H9 (cell line): ENCODE data around the gene KRT222. TPM values are rescaled to one million over a fixed set of nuclear protein-coding genes. Genes with fewer than 3 reads are reported as not detected.

Experiments
- DNase-seq: peaks from one replicate; pipeline ENCODE4 v3.0.0-alpha.2; 2017
- H2AFZ ChIP-seq: one replicate; pipeline ENCODE4 v1.6.1; 2013; ENCODE audit warnings: mild to moderate bottlenecking, low read length, control low read depth, moderate library complexity
- H2AK5ac ChIP-seq: 2 replicates; pipeline ENCODE4 v1.6.1; 2013; ENCODE audit warnings: low read length, control low read depth, mixed read lengths; ENCODE audit not compliant: insufficient read length
- H2BK120ac ChIP-seq: one replicate; pipeline ENCODE4 v1.6.1; 2013; ENCODE audit warnings: low read depth, mild to moderate bottlenecking, low read length, control low read depth, inconsistent platforms; ENCODE audit not compliant: poor library complexity, severe bottlenecking
- H2BK12ac ChIP-seq: 2 replicates; pipeline ENCODE4 v1.6.1; 2013; ENCODE audit warnings: low read length, control low read depth, mixed read lengths, low read depth; ENCODE audit not compliant: insufficient read length
- H2BK15ac ChIP-seq: 2 replicates; pipeline ENCODE4 v1.6.1; 2013; ENCODE audit warnings: low read depth, low read length, control low read depth
- H2BK20ac ChIP-seq: one replicate; pipeline ENCODE4 v1.6.1; 2013; ENCODE audit warnings: low read depth, mild to moderate bottlenecking, low read length, control low read depth, inconsistent platforms; ENCODE audit not compliant: poor library complexity, severe bottlenecking
- H2BK5ac ChIP-seq: 2 replicates; pipeline ENCODE4 v1.6.1; 2013; ENCODE audit warnings: low read length, control low read depth, mixed read lengths; ENCODE audit not compliant: insufficient read length
- H3K14ac ChIP-seq: 2 replicates; pipeline ENCODE4 v1.6.1; 2013; ENCODE audit warnings: low read length, control low read depth; ENCODE audit not compliant: insufficient read depth
- H3K18ac ChIP-seq: 2 replicates; pipeline ENCODE4 v1.6.1; 2013; ENCODE audit warnings: low read depth, mild to moderate bottlenecking, mixed read lengths, low read length, control low read depth; ENCODE audit not compliant: insufficient read length
- H3K23ac ChIP-seq: 2 replicates; pipeline ENCODE4 v1.6.1; 2013; ENCODE audit warnings: low read length, control low read depth, mixed read lengths, low read depth; ENCODE audit not compliant: insufficient read length
- H3K23me2 ChIP-seq: 2 replicates; pipeline ENCODE4 v1.6.1; 2013; ENCODE audit warnings: low read depth, mild to moderate bottlenecking, mixed read lengths, low read length, control low read depth; ENCODE audit not compliant: insufficient read length, poor library complexity, severe bottlenecking
- H3K27ac ChIP-seq: 2 replicates; pipeline ENCODE4 v1.5.1; 2013; ENCODE audit warnings: low read length, control low read depth, mixed read lengths, low read depth; ENCODE audit not compliant: insufficient read length
- H3K27me3 ChIP-seq: 2 replicates; pipeline ENCODE4 v1.6.1; 2013; ENCODE audit warnings: low read length, control low read depth, inconsistent platforms; ENCODE audit not compliant: insufficient read depth
- H3K4ac ChIP-seq: 2 replicates; pipeline ENCODE4 v1.6.1; 2013; ENCODE audit warnings: low read depth, mild to moderate bottlenecking, control low read depth, inconsistent platforms, low read length, moderate library complexity
- H3K4me1 ChIP-seq: 2 replicates; pipeline ENCODE4 v1.6.1; 2013; ENCODE audit warnings: low read length, control low read depth, inconsistent platforms; ENCODE audit not compliant: insufficient read depth
- H3K4me2 ChIP-seq: 2 replicates; pipeline ENCODE4 v1.6.1; 2013; ENCODE audit warnings: low read length, control low read depth, mixed read lengths; ENCODE audit not compliant: insufficient read length, insufficient read depth
- H3K56ac ChIP-seq: 2 replicates; pipeline ENCODE4 v1.6.1; 2013; ENCODE audit warnings: low read depth, mild to moderate bottlenecking, mixed read lengths, low read length, control low read depth; ENCODE audit not compliant: insufficient read length
- H3K79me1 ChIP-seq: 2 replicates; pipeline ENCODE4 v1.6.1; 2013; ENCODE audit warnings: low read depth, mild to moderate bottlenecking, moderate library complexity, low read length, control low read depth, inconsistent platforms; ENCODE audit not compliant: insufficient read depth, poor library complexity, severe bottlenecking
- H3K79me2 ChIP-seq: 2 replicates; pipeline ENCODE4 v1.6.1; 2013; ENCODE audit warnings: low read length, control low read depth, inconsistent platforms; ENCODE audit not compliant: insufficient read depth
- H3K9ac ChIP-seq: 2 replicates; pipeline ENCODE4 v1.6.1; 2013; ENCODE audit warnings: low read length, control low read depth, mixed read lengths; ENCODE audit not compliant: insufficient read length; ENCODE audit errors: extremely low read depth
- H3K9me3 ChIP-seq: one replicate; pipeline ENCODE4 v1.6.1; 2013; ENCODE audit warnings: low read depth, low read length, inconsistent platforms; ENCODE audit not compliant: control insufficient read depth
- H3T11ph ChIP-seq: one replicate; pipeline ENCODE4 v1.6.1; 2013; ENCODE audit warnings: mild to moderate bottlenecking, low read length, control low read depth, inconsistent platforms
- H4K20me1 ChIP-seq: one replicate; pipeline ENCODE4 v1.6.1; 2013; ENCODE audit not compliant: control insufficient read depth, insufficient read length, insufficient read depth
- H4K5ac ChIP-seq: 2 replicates; pipeline ENCODE4 v1.6.1; 2013; ENCODE audit warnings: low read depth, mild to moderate bottlenecking, mixed read lengths, low read length, control low read depth; ENCODE audit not compliant: insufficient read length
- H4K8ac ChIP-seq: replicated peaks from 2 replicates; pipeline ENCODE4 v1.6.1; 2013; ENCODE audit warnings: low read length, control low read depth, mixed read lengths, low read depth; ENCODE audit not compliant: insufficient read length
- H4K91ac ChIP-seq: 2 replicates; pipeline ENCODE4 v1.6.1; 2013; ENCODE audit warnings: low read depth, mild to moderate bottlenecking, moderate library complexity, mixed read lengths, low read length, control low read depth; ENCODE audit not compliant: insufficient read length
- H3K27ac Mint-ChIP-seq, 3 experiments: 2 replicates in 2 of 3; 3 replicates in 1 of 3; pipeline ENCODE4 v1.8.0; 2020 to 2021; ENCODE audit warnings: mixed read lengths in 3 of 3, mild to moderate bottlenecking in 1 of 3, moderate library complexity in 1 of 3
- H3K27me3 Mint-ChIP-seq: 2 replicates; pipeline ENCODE4 v1.8.0; 2021; ENCODE audit warnings: low read depth, mild to moderate bottlenecking, moderate library complexity, mixed read lengths
- H3K36me3 Mint-ChIP-seq, 3 experiments: 2 replicates in 2 of 3; 3 replicates in 1 of 3; pipeline ENCODE4 v1.8.0; 2020 to 2021; ENCODE audit warnings: low read depth in 3 of 3, mixed read lengths in 3 of 3; ENCODE audit not compliant: insufficient read depth in 1 of 3
- H3K4me1 Mint-ChIP-seq, 2 experiments: 2 replicates each; pipeline ENCODE4 v1.8.0; 2020; ENCODE audit warnings: mixed read lengths in 2 of 2
- H3K4me3 Mint-ChIP-seq, 2 experiments: 2 replicates in 1 of 2; 3 replicates in 1 of 2; pipeline ENCODE4 v1.8.0; 2020 to 2021; ENCODE audit warnings: mild to moderate bottlenecking in 2 of 2, mixed read lengths in 2 of 2, moderate library complexity in 1 of 2
- H3K9me3 Mint-ChIP-seq, 2 experiments: 2 replicates in 1 of 2; 3 replicates in 1 of 2; pipeline ENCODE4 v1.8.0; 2020; ENCODE audit warnings: mild to moderate bottlenecking in 2 of 2, mixed read lengths in 2 of 2, moderate library complexity in 1 of 2
- WGBS: extraction: QIAGEN DNeasy Blood & Tissue Kit; methylation state at CpG from one replicate; pipeline ENCODE4 v1.1.7; 2013; ENCODE audit warnings: missing lambda C conversion rate, low lambda C conversion rate, mixed read lengths; ENCODE audit not compliant: insufficient read length; ENCODE audit errors: extremely low coverage; 5-methylcytosine and 5-hydroxymethylcytosine counted together
- total RNA-seq: library from RNA; stranded (reverse); gene quantifications from 2 replicates; pipeline ENCODE4 v1.2.1, GENCODE V29; 2021
- TF ChIP-seq, protein P1 (sequence below): fragments of 200-600 bp; sonication (generic); conservative IDR thresholded peaks from 3 replicates; pipeline ENCODE4 v1.8.0; 2021; ENCODE audit warnings: antibody characterized with exemption, mild to moderate bottlenecking

KRT222 gene
- total RNA-seq, 1 experiment from 2014 or later, result 0.13 TPM

DNA sequence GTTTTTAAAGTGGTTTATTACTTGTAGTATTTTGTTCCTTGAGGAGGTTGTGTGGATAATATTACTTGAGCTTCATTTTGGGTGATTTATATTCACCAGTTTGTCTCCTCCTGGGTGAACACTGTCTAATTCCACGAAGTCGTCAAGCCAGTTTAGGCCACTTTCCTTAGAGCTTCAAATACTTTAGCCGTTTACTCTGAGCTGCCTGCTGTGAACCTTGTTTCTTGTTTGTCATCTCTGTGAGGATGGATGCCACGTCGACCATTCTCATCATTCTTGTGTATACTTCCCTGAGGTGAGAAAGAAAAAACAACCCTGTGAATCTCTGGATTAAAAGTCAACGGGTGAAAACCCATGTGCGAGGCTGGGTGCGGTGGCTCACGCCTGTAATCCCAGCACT, 29.6 kb upstream of the KRT222 start:
- Histone ChIP-seq H3K4me1 (no peaks in the 10 kb centered on the region), H4K8ac (no peak overlapping the region), H3K4me2 (no peak overlapping the region), H3K23ac (no peak overlapping the region), H4K91ac (no peak overlapping the region), H3K27ac (no peak overlapping the region), H3K4ac (no peak overlapping the region), H2BK5ac (no peak overlapping the region), H3K56ac (no peak overlapping the region), H3K9me3 (no peaks in the 10 kb centered on the region), H3K18ac (no peak overlapping the region), H2BK15ac (no peak overlapping the region), H2AFZ (no peak overlapping the region), H3K79me2 (no peaks in the 10 kb centered on the region), H2BK120ac (no peak overlapping the region), H3T11ph (no peak overlapping the region), H3K23me2 (no peaks in the 10 kb centered on the region), H3K9ac (no peak overlapping the region), H3K14ac (no peak overlapping the region), H2BK12ac (no peak overlapping the region), H2AK5ac (no peak overlapping the region), H3K27me3 (no peaks in the 10 kb centered on the region), H3K79me1 (no peaks in the 10 kb centered on the region), H4K5ac (no peak overlapping the region), H2BK20ac (no peak overlapping the region), H4K20me1 (no peaks in the 10 kb centered on the region)
- Mint-ChIP-seq H3K36me3 (no peaks in the 10 kb centered on the region), H3K27me3 (0 out of 2 replicates have a peak, but pooled peaks cover 4% of the 10 kb centered on the region), H3K27ac (no peak overlapping the region), H3K4me1 (peaks cover 4 to 9% of the 10 kb centered on the region in 2 experiments; a peak in 3 of 4 replicates), H3K4me3 (no peak overlapping the region), H3K9me3 (no peaks in the 10 kb centered on the region)
- WGBS, result no CpG with 5 or more reads among the region's 9 CpGs
- DNase-seq, result no peak
- TF ChIP-seq, protein P1, sequence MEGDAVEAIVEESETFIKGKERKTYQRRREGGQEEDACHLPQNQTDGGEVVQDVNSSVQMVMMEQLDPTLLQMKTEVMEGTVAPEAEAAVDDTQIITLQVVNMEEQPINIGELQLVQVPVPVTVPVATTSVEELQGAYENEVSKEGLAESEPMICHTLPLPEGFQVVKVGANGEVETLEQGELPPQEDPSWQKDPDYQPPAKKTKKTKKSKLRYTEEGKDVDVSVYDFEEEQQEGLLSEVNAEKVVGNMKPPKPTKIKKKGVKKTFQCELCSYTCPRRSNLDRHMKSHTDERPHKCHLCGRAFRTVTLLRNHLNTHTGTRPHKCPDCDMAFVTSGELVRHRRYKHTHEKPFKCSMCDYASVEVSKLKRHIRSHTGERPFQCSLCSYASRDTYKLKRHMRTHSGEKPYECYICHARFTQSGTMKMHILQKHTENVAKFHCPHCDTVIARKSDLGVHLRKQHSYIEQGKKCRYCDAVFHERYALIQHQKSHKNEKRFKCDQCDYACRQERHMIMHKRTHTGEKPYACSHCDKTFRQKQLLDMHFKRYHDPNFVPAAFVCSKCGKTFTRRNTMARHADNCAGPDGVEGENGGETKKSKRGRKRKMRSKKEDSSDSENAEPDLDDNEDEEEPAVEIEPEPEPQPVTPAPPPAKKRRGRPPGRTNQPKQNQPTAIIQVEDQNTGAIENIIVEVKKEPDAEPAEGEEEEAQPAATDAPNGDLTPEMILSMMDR, result no peak
